ENCODE measurements around the gene TMX2. TPM values are rescaled to one million over a fixed set of nuclear protein-coding genes. Genes with fewer than 3 reads are reported as not detected.

The TMX2 gene
- total RNA-seq, 1 donor from 2014 or later, result 51.0 TPM

DNA sequence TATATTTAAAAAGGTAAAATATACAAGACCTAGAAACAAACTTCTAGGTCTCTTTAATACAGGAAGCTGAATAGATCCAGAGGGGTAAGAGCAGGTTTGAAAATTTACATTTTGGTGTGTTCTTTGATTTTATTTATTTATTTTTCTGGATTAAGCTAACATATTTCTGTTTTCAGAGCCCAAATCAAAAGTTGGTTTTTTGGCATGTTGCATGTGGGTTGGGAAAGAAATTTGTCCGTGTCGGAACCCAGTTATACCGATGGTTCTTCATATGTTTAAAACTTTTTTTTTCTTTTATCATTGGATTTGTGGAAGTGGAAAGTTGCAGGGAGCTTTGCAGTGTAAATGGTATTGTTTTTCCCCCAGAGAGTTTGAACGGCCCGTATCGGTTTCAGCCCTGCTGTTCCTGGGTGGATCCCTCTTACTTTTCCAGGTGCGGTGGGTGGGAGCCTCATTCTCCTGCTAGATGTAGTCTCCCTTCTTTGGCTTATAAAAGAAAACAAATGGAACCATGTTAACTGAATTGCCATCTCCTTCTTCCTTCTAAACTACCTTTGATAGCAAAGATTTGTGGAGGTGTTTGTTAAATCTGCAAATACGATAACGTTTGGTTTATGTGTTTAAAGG is 50.0 kb downstream of the TMX2 start:
- Mint-ChIP-seq H3K27ac (ENCODE audit: unreplicated experiment) (peak overlapping the region; percentile 100), H3K36me3 (ENCODE audit: low read depth, unreplicated experiment) (peaks cover 25% of the 10 kb centered on the region), H3K27me3 (ENCODE audit: unreplicated experiment) (peaks cover 7% of the 10 kb centered on the region), H3K4me3 (ENCODE audit: unreplicated experiment) (peak overlapping the region; percentile 100), H3K4me1 (ENCODE audit: unreplicated experiment) (peaks cover 42% of the 10 kb centered on the region), H3K9me3 (ENCODE audit: unreplicated experiment) (no peaks in the 10 kb centered on the region)
- TF ChIP-seq, protein P1, sequence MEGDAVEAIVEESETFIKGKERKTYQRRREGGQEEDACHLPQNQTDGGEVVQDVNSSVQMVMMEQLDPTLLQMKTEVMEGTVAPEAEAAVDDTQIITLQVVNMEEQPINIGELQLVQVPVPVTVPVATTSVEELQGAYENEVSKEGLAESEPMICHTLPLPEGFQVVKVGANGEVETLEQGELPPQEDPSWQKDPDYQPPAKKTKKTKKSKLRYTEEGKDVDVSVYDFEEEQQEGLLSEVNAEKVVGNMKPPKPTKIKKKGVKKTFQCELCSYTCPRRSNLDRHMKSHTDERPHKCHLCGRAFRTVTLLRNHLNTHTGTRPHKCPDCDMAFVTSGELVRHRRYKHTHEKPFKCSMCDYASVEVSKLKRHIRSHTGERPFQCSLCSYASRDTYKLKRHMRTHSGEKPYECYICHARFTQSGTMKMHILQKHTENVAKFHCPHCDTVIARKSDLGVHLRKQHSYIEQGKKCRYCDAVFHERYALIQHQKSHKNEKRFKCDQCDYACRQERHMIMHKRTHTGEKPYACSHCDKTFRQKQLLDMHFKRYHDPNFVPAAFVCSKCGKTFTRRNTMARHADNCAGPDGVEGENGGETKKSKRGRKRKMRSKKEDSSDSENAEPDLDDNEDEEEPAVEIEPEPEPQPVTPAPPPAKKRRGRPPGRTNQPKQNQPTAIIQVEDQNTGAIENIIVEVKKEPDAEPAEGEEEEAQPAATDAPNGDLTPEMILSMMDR (IDR thresholded peaks at IDR 0.05; ENCODE audit: unreplicated experiment), result no peak
- no peak for DNase-seq (ENCODE audit: low spot score)

DNA sequence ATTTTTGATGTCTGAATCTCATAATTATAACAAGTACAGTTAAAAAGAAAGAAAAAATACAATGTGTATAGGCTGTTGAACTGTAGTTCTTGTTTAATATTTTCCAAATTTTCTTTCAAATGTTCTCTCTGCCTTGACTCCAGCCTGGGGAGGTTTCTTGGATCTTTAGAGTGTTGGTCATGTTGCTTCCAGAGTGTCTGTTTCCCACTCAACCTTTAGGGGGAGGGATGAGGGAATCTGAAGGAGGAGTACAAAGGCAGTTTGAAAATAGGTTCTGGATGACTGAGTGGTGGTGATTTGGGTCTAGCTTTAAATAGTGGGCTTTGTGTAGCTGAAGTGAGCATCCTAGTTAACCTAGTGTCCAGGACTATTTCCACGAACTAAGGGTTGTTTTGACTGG is 51.2 kb downstream of the TMX2 start:
- DNase-seq (ENCODE audit: low spot score), result no peak
- H3K27me3 Mint-ChIP-seq (ENCODE audit: unreplicated experiment), result peaks cover 10% of the 10 kb centered on the region
- peak overlapping the region; percentile 100 for H3K4me3 Mint-ChIP-seq (ENCODE audit: unreplicated experiment)
- H3K36me3 Mint-ChIP-seq (ENCODE audit: low read depth, unreplicated experiment), result peaks cover 26% of the 10 kb centered on the region
- H3K9me3 Mint-ChIP-seq (ENCODE audit: unreplicated experiment), result no peaks in the 10 kb centered on the region
- TF ChIP-seq, protein P1 (IDR thresholded peaks at IDR 0.05; ENCODE audit: unreplicated experiment), result peak; percentile 21
- H3K4me1 Mint-ChIP-seq (ENCODE audit: unreplicated experiment), result peaks cover 49% of the 10 kb centered on the region
- peak overlapping the region; percentile 96 for H3K27ac Mint-ChIP-seq (ENCODE audit: unreplicated experiment)

DNA sequence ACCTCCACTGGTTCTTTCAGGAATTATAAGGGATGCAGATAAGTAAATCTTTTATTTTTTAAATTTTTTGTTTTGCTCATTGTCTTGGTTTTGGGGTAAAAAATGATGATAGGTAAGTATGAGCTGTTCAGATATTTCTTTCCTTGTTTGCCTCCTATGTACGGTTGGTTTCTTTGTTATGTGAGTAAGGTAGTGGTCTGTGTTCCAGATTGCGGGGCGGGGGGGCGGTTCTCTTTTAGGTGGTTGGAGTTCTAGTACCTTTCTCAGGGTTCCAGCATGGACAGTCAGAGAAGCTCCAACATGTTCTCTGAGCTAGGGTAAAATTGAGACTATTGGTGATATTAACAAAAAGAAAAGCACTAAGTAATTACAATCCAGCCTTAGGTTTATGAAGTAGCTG is 51.6 kb downstream of the TMX2 start:
- Mint-ChIP-seq H3K27ac (ENCODE audit: unreplicated experiment) (peak overlapping the region; percentile 96), H3K4me1 (ENCODE audit: unreplicated experiment) (peaks cover 49% of the 10 kb centered on the region), H3K4me3 (ENCODE audit: unreplicated experiment) (peak overlapping the region; percentile 100), H3K9me3 (ENCODE audit: unreplicated experiment) (no peaks in the 10 kb centered on the region), H3K36me3 (ENCODE audit: low read depth, unreplicated experiment) (peaks cover 26% of the 10 kb centered on the region), H3K27me3 (ENCODE audit: unreplicated experiment) (peaks cover 10% of the 10 kb centered on the region)
- no peak for DNase-seq (ENCODE audit: low spot score)
- TF ChIP-seq, protein P1 (IDR thresholded peaks at IDR 0.05; ENCODE audit: unreplicated experiment), result no peak

DNA sequence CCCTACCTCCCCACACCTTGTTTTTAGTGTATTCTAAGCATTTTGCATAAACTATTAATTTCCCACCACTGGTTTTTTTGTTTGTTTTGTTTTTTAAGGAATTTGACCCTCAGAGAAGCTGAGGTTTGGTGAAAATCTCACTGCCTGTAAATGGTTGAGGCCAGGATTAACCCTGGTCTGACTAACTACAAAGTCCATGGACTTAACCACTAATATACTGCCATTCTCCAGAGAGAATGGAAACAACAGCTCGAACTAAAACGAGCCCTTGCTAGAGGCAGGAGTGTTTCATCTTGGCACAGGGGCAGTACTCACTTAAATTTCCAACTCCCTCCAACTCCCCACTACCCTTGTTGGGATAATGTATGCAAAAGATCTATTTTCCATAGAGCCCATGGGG is 52.2 kb downstream of the TMX2 start:
- TF ChIP-seq, protein P1 (IDR thresholded peaks at IDR 0.05; ENCODE audit: unreplicated experiment), result no peak
- H3K27ac Mint-ChIP-seq (ENCODE audit: unreplicated experiment), result peak overlapping the region; percentile 96
- H3K27me3 Mint-ChIP-seq (ENCODE audit: unreplicated experiment), result peaks cover 13% of the 10 kb centered on the region
- peaks cover 30% of the 10 kb centered on the region for H3K36me3 Mint-ChIP-seq (ENCODE audit: low read depth, unreplicated experiment)
- peaks cover 53% of the 10 kb centered on the region for H3K4me1 Mint-ChIP-seq (ENCODE audit: unreplicated experiment)
- no peak for DNase-seq (ENCODE audit: low spot score)
- no peaks in the 10 kb centered on the region for H3K9me3 Mint-ChIP-seq (ENCODE audit: unreplicated experiment)
- peak overlapping the region; percentile 100 for H3K4me3 Mint-ChIP-seq (ENCODE audit: unreplicated experiment)

DNA sequence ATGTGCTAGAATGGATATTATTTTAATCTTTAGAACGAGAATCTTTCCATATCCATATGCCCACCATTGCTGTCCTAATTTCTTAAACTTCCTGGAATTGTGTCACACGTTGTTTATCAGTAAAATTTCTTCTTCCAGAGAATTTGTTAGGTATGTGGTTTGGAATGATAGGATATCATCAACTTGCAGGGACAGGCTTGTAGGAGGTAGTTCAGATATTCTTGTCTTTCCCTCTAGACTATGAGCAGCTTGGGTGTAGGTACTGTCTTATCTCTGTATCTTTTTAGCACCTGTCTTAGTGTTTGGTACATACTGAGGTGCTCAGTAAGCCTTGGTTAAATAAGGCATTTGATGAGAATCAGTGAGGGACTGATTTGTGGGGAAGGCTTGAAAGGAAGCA is 52.6 kb downstream of the TMX2 start:
- TF ChIP-seq, protein P1 (IDR thresholded peaks at IDR 0.05; ENCODE audit: unreplicated experiment), result no peak
- Mint-ChIP-seq H3K27ac (ENCODE audit: unreplicated experiment) (peak overlapping the region; percentile 96), H3K36me3 (ENCODE audit: low read depth, unreplicated experiment) (peaks cover 33% of the 10 kb centered on the region), H3K27me3 (ENCODE audit: unreplicated experiment) (peaks cover 15% of the 10 kb centered on the region), H3K4me1 (ENCODE audit: unreplicated experiment) (peaks cover 57% of the 10 kb centered on the region), H3K9me3 (ENCODE audit: unreplicated experiment) (no peaks in the 10 kb centered on the region), H3K4me3 (ENCODE audit: unreplicated experiment) (peak overlapping the region; percentile 100)
- DNase-seq (ENCODE audit: low spot score), result no peak

Data from endothelial cell (in vitro differentiated cells).